Occipital lobe (tissue), 3 donors: ENCODE results near the gene FSTL4. TPM values are rescaled to one million over a fixed set of nuclear protein-coding genes. Genes with fewer than 3 reads are reported as not detected.
"Not testable (repeated sequence)": the region's sequence is repeated elsewhere in the genome, so short reads cannot be mapped to it uniquely, and the experiment has no call there.

Experiments
- DNase-seq: peaks from one replicate; lab custom pipeline; 2025; lab: John Stamatoyannopoulos, UW
- small RNA-seq: library from RNA; depleted of rRNA; stranded (forward); fragments of <200 nt; gene quantifications from one replicate; pipeline ENCODE3, GENCODE V24; 2014
- total RNA-seq: library from RNA; depleted of rRNA; stranded (reverse); fragments of >200 nt; gene quantifications from one replicate; pipeline ENCODE4 v1.2.3, GENCODE V29; 2014

Gene FSTL4
- total RNA-seq, 1 donor from 2014 or later, result 0.62 TPM

GRCh38 chr5:133196441-133197085, 415.8 kb downstream of the FSTL4 start:
- no peak for DNase-seq

GRCh38 chr5:133195250-133195649, 417.1 kb downstream of the FSTL4 start:
- DNase-seq, result no peak

GRCh38 chr5:133193794-133194193, 418.5 kb downstream of the FSTL4 start:
- DNase-seq, result no peak

- DNase-seq, result no peak
Measured at GRCh38 chr5:133192716-133193115, 419.6 kb downstream of the FSTL4 start.

GRCh38 chr5:133189881-133190280, 422.5 kb downstream of the FSTL4 start:
- DNase-seq, result no peak

GRCh38 chr5:133179405-133179804, 432.9 kb downstream of the FSTL4 start:
- DNase-seq, result no peak

GRCh38 chr5:133170756-133171387, 441.5 kb downstream of the FSTL4 start:
- DNase-seq, result not testable (repeated sequence)

GRCh38 chr5:133164759-133165158, 447.6 kb downstream of the FSTL4 start:
- DNase-seq, result no peak

- DNase-seq, result no peak
Measured at GRCh38 chr5:133163839-133164238, 448.5 kb downstream of the FSTL4 start.

- DNase-seq, result no peak
Measured at GRCh38 chr5:133159543-133159942, 452.8 kb downstream of the FSTL4 start.

GRCh38 chr5:133155326-133155969, 456.9 kb downstream of the FSTL4 start:
- no peak for DNase-seq

GRCh38 chr5:133154274-133155075, 457.9 kb downstream of the FSTL4 start:
- DNase-seq, result no peak

- no peak for DNase-seq
Measured at GRCh38 chr5:133150909-133151544, 461.3 kb downstream of the FSTL4 start.

- no peak for DNase-seq
Measured at GRCh38 chr5:133149345-133149744, 463.0 kb downstream of the FSTL4 start.

GRCh38 chr5:133147815-133148567, 464.4 kb downstream of the FSTL4 start:
- no peak for DNase-seq

GRCh38 chr5:133147411-133147810, 464.9 kb downstream of the FSTL4 start:
- no peak for DNase-seq

Small RNA genes within 50 kb of the gene (small RNA-seq; reads per million reads assigned to genes)
- not detected for gene MIR1289-2
